HEK293 (cell line): ENCODE results near the gene ABCG8.

Experiments
- CTCF ChIA-PET: fragments of 350-600 bp; formaldehyde crosslinking; extraction: SDS; loops from one replicate; lab custom pipeline; 2021; ENCODE audit warnings: antibody characterized with exemption; lab: Yijun Ruan, JAX
- POLR2A ChIA-PET: fragments of 300-600 bp; formaldehyde crosslinking; extraction: SDS; loops from one replicate; lab custom pipeline; 2020; ENCODE audit warnings: antibody characterized with exemption, inconsistent platforms; lab: Yijun Ruan, JAX
- H3K27ac ChIP-seq: fragments of 200-500 bp; sonication (Bioruptor generic); 2 replicates; pipeline ENCODE4 v1.5.1; 2014; ENCODE audit warnings: low read depth, low read length, control low read depth, inconsistent platforms; ENCODE audit errors: extremely low read depth
- H3K36me3 ChIP-seq, 2 experiments: fragments of 200-500 bp in 1 of 2; sonication (Bioruptor generic) in 1 of 2; 1 replicate in 1 of 2; 2 replicates in 1 of 2; pipeline ENCODE4 v1.5.1; 2014 to 2017; ENCODE audit warnings: inconsistent platforms in 2 of 2, low read length in 2 of 2; ENCODE audit not compliant: control insufficient read depth in 2 of 2, insufficient read depth in 1 of 2
- H3K4me1 ChIP-seq: fragments of 200-500 bp; sonication (Bioruptor generic); 2 replicates; pipeline ENCODE4 v1.5.1; 2014; ENCODE audit warnings: mild to moderate bottlenecking, low read length, inconsistent platforms; ENCODE audit not compliant: control insufficient read depth, insufficient read depth
- H3K4me3 ChIP-seq: 2 replicates; pipeline ENCODE4 v1.5.1; 2011; ENCODE audit warnings: low read depth, mild to moderate bottlenecking, control low read depth, low read length, moderate library complexity
- H3K9me3 ChIP-seq: fragments of 200-500 bp; sonication (Bioruptor generic); 2 replicates; pipeline ENCODE4 v1.5.1; 2014; ENCODE audit warnings: low read depth, low read length, inconsistent platforms; ENCODE audit not compliant: control insufficient read depth, insufficient read depth
- EGR2 ChIP-seq: fragments of 450-650 bp; formaldehyde crosslinking; IDR thresholded peaks from 2 replicates; pipeline ENCODE4 v1.5.1; 2016; ENCODE audit warnings: low read depth, missing biosample characterization, missing genetic modification characterization
- GLIS2 ChIP-seq: fragments of 450-650 bp; formaldehyde crosslinking; IDR thresholded peaks from 2 replicates; pipeline ENCODE4 v1.5.1; 2016; ENCODE audit warnings: missing biosample characterization, missing genetic modification characterization
- KLF8 ChIP-seq: fragments of 450-650 bp; formaldehyde crosslinking; IDR thresholded peaks from 2 replicates; pipeline ENCODE4 v1.5.1; 2016; ENCODE audit warnings: missing biosample characterization, missing genetic modification characterization
- KLF9 ChIP-seq: fragments of 450-650 bp; formaldehyde crosslinking; IDR thresholded peaks from 2 replicates; pipeline ENCODE4 v1.5.1; 2016; ENCODE audit warnings: missing biosample characterization, missing genetic modification characterization, low read depth
- MEIS1 ChIP-seq: sonication (generic); formaldehyde crosslinking; IDR thresholded peaks from 2 replicates; pipeline ENCODE4 v1.8.1; 2022; ENCODE audit warnings: missing genetic modification reagents, mild to moderate bottlenecking, borderline replicate concordance
- OSR2 ChIP-seq: fragments of 450-650 bp; formaldehyde crosslinking; IDR thresholded peaks from 2 replicates; pipeline ENCODE4 v1.5.1; 2016; ENCODE audit warnings: missing biosample characterization, missing genetic modification characterization
- REPIN1 ChIP-seq: fragments of 450-650 bp; formaldehyde crosslinking; IDR thresholded peaks from 2 replicates; pipeline ENCODE4 v1.5.1; 2017; ENCODE audit warnings: missing biosample characterization, missing genetic modification characterization, low read depth
- SP7 ChIP-seq: fragments of 450-650 bp; formaldehyde crosslinking; IDR thresholded peaks from 2 replicates; pipeline ENCODE4 v1.5.1; 2016; ENCODE audit warnings: missing biosample characterization, missing genetic modification characterization
- YY1 ChIP-seq: fragments of 450-650 bp; formaldehyde crosslinking; IDR thresholded peaks from 2 replicates; pipeline ENCODE4 v1.5.1; 2018; ENCODE audit warnings: missing biosample characterization, missing genetic modification characterization
- ZNF148 ChIP-seq: fragments of 450-650 bp; formaldehyde crosslinking; IDR thresholded peaks from 2 replicates; pipeline ENCODE4 v1.5.0; 2017; ENCODE audit warnings: missing biosample characterization, missing genetic modification characterization, borderline replicate concordance
- ZNF16 ChIP-seq: fragments of 450-650 bp; formaldehyde crosslinking; IDR thresholded peaks from 2 replicates; pipeline ENCODE4 v1.5.1; 2016; ENCODE audit warnings: low read depth, missing biosample characterization, missing genetic modification characterization
- ZNF184 ChIP-seq: fragments of 450-650 bp; IDR thresholded peaks from 2 replicates; pipeline ENCODE4 v1.5.1; 2018; ENCODE audit warnings: missing biosample characterization, mild to moderate bottlenecking, missing genetic modification characterization
- ZNF391 ChIP-seq: fragments of 450-650 bp; formaldehyde crosslinking; IDR thresholded peaks from 2 replicates; pipeline ENCODE4 v1.5.1; 2016; ENCODE audit warnings: low read depth, missing biosample characterization, missing genetic modification characterization, borderline replicate concordance
- ZNF426 ChIP-seq: fragments of 450-650 bp; formaldehyde crosslinking; IDR thresholded peaks from 2 replicates; pipeline ENCODE4 v1.5.1; 2017; ENCODE audit warnings: missing biosample characterization, missing genetic modification characterization, mild to moderate bottlenecking, inconsistent platforms, moderate library complexity
- ZNF549 ChIP-seq: fragments of 450-650 bp; IDR thresholded peaks from 2 replicates; pipeline ENCODE4 v1.5.1; 2018; ENCODE audit warnings: missing biosample characterization, missing genetic modification characterization, mild to moderate bottlenecking, inconsistent platforms, moderate library complexity
- ZNF585B ChIP-seq: fragments of 450-650 bp; formaldehyde crosslinking; IDR thresholded peaks from 2 replicates; pipeline ENCODE4 v1.5.1; 2016; ENCODE audit warnings: missing biosample characterization, missing genetic modification characterization
- ZNF623 ChIP-seq: fragments of 450-650 bp; formaldehyde crosslinking; IDR thresholded peaks from 2 replicates; pipeline ENCODE4 v1.5.1; 2016; ENCODE audit warnings: missing biosample characterization, missing genetic modification characterization
- ZNF624 ChIP-seq: fragments of 450-650 bp; formaldehyde crosslinking; IDR thresholded peaks from 2 replicates; pipeline ENCODE4 v1.5.1; 2017; ENCODE audit warnings: missing biosample characterization, missing genetic modification characterization
- ZNF664 ChIP-seq: fragments of 450-650 bp; formaldehyde crosslinking; IDR thresholded peaks from 2 replicates; pipeline ENCODE4 v1.5.1; 2016; ENCODE audit warnings: missing biosample characterization, missing genetic modification characterization
- ZNF704 ChIP-seq: fragments of 450-650 bp; formaldehyde crosslinking; IDR thresholded peaks from 2 replicates; pipeline ENCODE4 v1.5.1; 2016; ENCODE audit warnings: missing biosample characterization, missing genetic modification characterization
- ZNF768 ChIP-seq: fragments of 450-650 bp; formaldehyde crosslinking; IDR thresholded peaks from 2 replicates; pipeline ENCODE4 v1.5.1; 2018; ENCODE audit warnings: missing biosample characterization, mild to moderate bottlenecking, missing genetic modification characterization
- ZNF792 ChIP-seq: fragments of 450-650 bp; formaldehyde crosslinking; IDR thresholded peaks from 2 replicates; pipeline ENCODE4 v1.5.1; 2016; ENCODE audit warnings: missing biosample characterization, missing genetic modification characterization
- ZSCAN23 ChIP-seq: fragments of 450-650 bp; formaldehyde crosslinking; IDR thresholded peaks from 2 replicates; pipeline ENCODE4 v1.5.1; 2016; ENCODE audit warnings: missing biosample characterization, missing genetic modification characterization
- TF ChIP-seq, protein P1 (sequence below): fragments of 450-650 bp; formaldehyde crosslinking; IDR thresholded peaks from 2 replicates; pipeline ENCODE4 v1.5.1; 2016; ENCODE audit warnings: missing biosample characterization, missing genetic modification characterization, borderline replicate concordance
- TF ChIP-seq, protein P2 (sequence below): fragments of 450-650 bp; formaldehyde crosslinking; IDR thresholded peaks from 2 replicates; pipeline ENCODE4; 2016; ENCODE audit warnings: missing biosample characterization, missing genetic modification characterization

ABCG8 gene

GRCh38 chr2:43800894-43801293 lies 37.9 kb upstream of the ABCG8 start:
- CTCF ChIA-PET, result no interaction called here
- no peaks in the 10 kb centered on the region for H3K9me3 ChIP-seq
- TF ChIP-seq ZNF16 (tag by site-specific recombination), result no peak
- no peak for TF ChIP-seq EGR2 (tag by site-specific recombination)
- no peak for TF ChIP-seq MEIS1
- TF ChIP-seq ZNF664 (tag by site-specific recombination), result no peak
- TF ChIP-seq ZNF184 (tag by site-specific recombination), result no peak

DNA sequence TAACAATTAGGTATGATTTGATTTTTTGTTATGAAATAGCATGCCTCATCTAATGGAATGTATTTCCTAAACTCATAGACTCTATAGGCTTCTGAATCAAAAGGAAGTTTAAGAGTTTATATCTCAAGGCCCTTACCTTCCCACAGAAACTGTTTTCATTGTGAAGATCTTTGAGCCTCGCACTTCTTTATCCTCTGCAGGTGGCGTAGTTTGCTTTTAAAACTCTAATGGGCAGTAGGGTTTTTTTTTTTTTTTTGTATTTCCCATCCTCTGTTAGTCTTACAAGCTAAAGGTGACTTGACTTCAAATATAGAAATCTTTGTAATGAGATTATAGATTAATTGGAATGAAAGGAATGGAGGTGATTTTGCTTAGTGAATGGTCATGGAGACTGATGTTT lies 36.6 kb upstream of the ABCG8 start:
- ChIA-PET CTCF (interaction anchor here (0.6 kb wide), 1 partner anchor 13 kb away, joined by 4 read pairs; no protein-coding TSS in a partner anchor), POLR2A (no interaction called here)
- H3K36me3 ChIP-seq, result peaks cover 10 to 11% of the 10 kb centered on the region in 2 experiments; a peak in 2 of 3 replicates
- no peak overlapping the region for H3K4me3 ChIP-seq
- no peak for TF ChIP-seq ZNF426 (tag by site-specific recombination)
- no peak for TF ChIP-seq EGR2 (tag by site-specific recombination)
- TF ChIP-seq KLF8 (tag by site-specific recombination), result no peak
- no peak for TF ChIP-seq ZNF792 (tag by site-specific recombination)
- no peak for TF ChIP-seq ZNF585B (tag by site-specific recombination)
- no peak for TF ChIP-seq YY1 (tag by site-specific recombination)
- TF ChIP-seq REPIN1, result no peak
- TF ChIP-seq ZNF704, result no peak
- H3K27ac ChIP-seq, result no peak overlapping the region
- 0 out of 2 replicates have a peak, but pooled peaks cover 2% of the 10 kb centered on the region for H3K4me1 ChIP-seq
- no peaks in the 10 kb centered on the region for H3K9me3 ChIP-seq

More at GRCh38 chr2:43800894-43801293, 37.9 kb upstream of the ABCG8 start:
- POLR2A ChIA-PET, result no interaction called here
- Histone ChIP-seq H3K4me3 (no peak overlapping the region), H3K27ac (no peak overlapping the region), H3K4me1 (0 out of 2 replicates have a peak, but pooled peaks cover 2% of the 10 kb centered on the region), H3K36me3 (peaks cover 14 to 19% of the 10 kb centered on the region in 2 experiments; a peak in 2 of 3 replicates)

DNA sequence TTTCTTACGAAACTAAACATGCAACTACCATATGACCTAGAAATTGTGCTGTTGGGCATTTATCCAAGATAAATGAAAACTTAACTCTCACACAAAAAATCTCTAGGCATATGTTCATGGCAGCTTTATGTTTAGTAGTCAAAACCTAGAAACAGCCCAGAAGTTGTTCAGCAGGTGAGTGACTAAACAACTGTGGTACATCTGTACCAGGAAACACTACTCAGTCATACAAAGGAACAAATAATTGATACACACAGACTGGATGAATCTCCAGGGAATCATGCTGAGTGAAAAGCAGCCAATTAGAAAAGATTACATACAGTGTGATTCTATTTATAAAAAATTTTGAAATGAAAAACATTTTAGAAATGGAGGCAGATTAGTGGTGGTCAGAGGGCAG lies 35.7 kb upstream of the ABCG8 start:
- CTCF ChIA-PET, result interaction anchor here (0.7 kb wide), 1 partner anchor 13 kb away, joined by 3 read pairs; no protein-coding TSS in a partner anchor
- TF ChIP-seq, protein P1, sequence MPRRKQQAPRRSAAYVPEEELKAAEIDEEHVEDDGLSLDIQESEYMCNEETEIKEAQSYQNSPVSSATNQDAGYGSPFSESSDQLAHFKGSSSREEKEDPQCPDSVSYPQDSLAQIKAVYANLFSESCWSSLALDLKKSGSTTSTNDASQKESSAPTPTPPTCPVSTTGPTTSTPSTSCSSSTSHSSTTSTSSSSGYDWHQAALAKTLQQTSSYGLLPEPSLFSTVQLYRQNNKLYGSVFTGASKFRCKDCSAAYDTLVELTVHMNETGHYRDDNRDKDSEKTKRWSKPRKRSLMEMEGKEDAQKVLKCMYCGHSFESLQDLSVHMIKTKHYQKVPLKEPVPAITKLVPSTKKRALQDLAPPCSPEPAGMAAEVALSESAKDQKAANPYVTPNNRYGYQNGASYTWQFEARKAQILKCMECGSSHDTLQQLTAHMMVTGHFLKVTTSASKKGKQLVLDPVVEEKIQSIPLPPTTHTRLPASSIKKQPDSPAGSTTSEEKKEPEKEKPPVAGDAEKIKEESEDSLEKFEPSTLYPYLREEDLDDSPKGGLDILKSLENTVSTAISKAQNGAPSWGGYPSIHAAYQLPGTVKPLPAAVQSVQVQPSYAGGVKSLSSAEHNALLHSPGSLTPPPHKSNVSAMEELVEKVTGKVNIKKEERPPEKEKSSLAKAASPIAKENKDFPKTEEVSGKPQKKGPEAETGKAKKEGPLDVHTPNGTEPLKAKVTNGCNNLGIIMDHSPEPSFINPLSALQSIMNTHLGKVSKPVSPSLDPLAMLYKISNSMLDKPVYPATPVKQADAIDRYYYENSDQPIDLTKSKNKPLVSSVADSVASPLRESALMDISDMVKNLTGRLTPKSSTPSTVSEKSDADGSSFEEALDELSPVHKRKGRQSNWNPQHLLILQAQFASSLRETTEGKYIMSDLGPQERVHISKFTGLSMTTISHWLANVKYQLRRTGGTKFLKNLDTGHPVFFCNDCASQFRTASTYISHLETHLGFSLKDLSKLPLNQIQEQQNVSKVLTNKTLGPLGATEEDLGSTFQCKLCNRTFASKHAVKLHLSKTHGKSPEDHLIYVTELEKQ (tag by site-specific recombination), result no peak
- TF ChIP-seq GLIS2 (tag by site-specific recombination) (no peak), KLF9 (tag by site-specific recombination) (no peak), ZNF549 (tag by site-specific recombination) (no peak), ZSCAN23 (tag by site-specific recombination) (no peak), ZNF768 (no peak), ZNF148 (tag by site-specific recombination) (no peak), KLF8 (tag by site-specific recombination) (no peak), ZNF623 (tag by site-specific recombination) (no peak), SP7 (tag by site-specific recombination) (no peak), ZNF391 (tag by site-specific recombination) (no peak), OSR2 (no peak), ZNF16 (tag by site-specific recombination) (no peak), ZNF624 (no peak)
- TF ChIP-seq, protein P2, sequence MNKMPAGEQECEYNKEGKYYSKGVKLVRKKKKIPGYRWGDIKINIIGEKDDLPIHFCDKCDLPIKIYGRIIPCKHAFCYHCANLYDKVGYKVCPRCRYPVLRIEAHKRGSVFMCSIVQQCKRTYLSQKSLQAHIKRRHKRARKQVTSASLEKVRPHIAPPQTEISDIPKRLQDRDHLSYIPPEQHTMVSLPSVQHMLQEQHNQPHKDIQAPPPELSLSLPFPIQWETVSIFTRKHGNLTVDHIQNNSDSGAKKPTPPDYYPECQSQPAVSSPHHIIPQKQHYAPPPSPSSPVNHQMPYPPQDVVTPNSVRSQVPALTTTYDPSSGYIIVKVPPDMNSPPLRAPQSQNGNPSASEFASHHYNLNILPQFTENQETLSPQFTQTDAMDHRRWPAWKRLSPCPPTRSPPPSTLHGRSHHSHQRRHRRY (tag by site-specific recombination), result no peak

More for the DNA sequence above, 35.7 kb upstream of the ABCG8 start:
- Histone ChIP-seq H3K4me1 (0 out of 2 replicates have a peak, but pooled peaks cover 2% of the 10 kb centered on the region), H3K4me3 (no peak overlapping the region), H3K36me3 (peaks cover 10 to 11% of the 10 kb centered on the region in 2 experiments; a peak in 2 of 3 replicates), H3K27ac (no peak overlapping the region), H3K9me3 (no peaks in the 10 kb centered on the region)
- POLR2A ChIA-PET, result no interaction called here
